NCI-H345 (cell line): ENCODE measurements around the gene SLC45A2.
"Not testable (repeated sequence)": the region's sequence is repeated elsewhere in the genome, so short reads cannot be mapped to it uniquely, and the experiment has no call there.

Experiments
- DNase-seq: peaks from one replicate; lab custom pipeline; 2025; lab: John Stamatoyannopoulos, UW

Gene SLC45A2

DNA sequence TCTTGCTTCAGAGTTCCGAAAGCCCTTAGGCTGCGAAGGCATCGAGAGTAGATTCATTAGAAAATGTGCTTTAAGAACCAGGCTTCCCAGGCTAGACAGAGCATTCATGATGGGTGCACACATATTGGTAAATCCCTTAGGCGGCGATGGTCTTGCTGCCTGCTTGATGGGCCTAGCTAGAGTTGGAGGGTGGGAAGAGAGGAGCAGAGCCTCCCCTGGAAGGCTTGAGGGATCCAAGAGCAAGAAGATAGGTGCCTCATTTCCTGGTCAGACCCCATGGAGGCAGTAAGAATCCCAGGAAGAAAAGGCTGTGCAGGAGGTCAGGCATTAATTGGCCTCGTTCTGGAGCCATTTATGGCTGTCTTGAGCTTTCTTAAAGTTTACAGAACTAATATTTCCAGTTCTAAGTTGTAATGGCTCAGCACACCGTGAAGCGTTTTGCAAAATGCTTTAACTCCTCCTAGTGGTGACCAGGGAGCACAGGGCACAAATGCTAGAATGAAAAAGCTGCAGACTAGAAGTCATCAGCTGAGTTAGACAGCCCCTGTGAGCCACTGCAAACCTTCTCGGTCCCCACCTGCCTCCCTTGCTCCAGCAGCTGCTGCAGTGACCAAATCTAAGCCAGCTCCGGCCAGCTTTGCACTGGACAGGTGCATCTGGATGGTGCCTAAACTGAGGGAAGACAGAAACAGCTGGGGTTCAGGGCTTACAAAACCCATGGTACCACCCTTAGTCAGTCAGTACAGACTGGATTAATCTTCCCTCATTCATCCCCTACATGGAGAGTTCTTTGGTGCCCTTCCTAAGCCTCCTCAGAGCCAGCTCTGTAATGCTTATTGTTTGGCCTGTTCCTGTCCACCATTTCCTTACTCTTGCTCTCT is 14.7 kb downstream of the SLC45A2 start:
- DNase-seq = peak; percentile 70

DNA sequence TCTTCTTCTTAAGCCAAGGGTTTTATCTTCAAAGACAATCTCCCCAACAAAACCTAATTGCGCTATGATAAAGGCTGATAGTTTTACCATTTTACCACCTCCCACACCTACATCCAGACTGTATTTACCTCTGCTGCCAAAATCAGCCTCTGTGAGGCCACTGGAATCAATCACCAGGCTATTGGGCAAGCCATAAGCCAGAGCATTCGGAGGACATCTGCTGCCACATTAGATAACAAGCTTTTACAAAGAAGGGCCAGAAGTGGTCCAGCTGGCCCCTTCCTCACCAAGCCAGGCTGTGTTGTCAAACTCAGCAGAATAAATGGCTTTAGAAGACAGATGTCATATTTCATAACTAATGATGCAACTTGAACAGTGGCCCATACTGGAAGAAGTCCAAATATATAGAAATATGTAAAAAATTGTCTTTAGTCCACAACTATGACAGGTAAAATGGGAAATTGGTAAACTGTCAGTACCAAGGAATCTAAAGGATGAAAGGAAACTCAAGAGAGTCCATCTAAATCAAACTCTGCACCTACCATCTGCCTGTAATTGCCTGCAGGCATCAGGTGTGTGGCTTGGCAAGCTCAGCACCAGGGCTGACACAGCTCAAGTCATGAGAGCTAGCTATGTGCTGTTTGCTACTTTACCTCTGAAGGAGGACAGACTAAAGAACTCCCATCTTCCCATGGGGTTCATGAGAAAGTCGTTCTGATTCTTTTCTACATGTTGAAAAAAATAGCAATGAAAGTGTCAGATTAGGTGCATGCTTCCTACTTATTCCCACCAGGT is 16.1 kb downstream of the SLC45A2 start:
- peak; percentile 65 for DNase-seq

DNA sequence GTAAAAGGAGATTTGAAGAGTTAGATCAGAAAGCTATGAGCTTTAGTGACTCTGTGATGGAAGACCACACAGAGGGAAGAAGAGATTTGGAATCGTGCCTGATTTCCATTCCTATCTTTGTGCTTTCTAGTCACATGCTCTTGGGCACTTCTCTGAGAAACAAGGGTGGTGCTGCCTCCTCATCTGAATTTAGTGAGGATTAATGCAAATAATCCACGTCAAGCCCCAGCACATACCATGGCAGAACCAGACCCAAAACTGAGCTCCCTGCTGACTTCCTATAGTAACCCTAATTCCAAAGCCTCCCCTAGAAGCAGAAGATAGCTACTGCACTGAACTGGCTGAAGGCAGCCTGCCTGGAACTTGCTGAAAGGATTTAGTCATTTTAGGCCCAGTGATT is 17.7 kb downstream of the SLC45A2 start:
- DNase-seq = no peak

DNA sequence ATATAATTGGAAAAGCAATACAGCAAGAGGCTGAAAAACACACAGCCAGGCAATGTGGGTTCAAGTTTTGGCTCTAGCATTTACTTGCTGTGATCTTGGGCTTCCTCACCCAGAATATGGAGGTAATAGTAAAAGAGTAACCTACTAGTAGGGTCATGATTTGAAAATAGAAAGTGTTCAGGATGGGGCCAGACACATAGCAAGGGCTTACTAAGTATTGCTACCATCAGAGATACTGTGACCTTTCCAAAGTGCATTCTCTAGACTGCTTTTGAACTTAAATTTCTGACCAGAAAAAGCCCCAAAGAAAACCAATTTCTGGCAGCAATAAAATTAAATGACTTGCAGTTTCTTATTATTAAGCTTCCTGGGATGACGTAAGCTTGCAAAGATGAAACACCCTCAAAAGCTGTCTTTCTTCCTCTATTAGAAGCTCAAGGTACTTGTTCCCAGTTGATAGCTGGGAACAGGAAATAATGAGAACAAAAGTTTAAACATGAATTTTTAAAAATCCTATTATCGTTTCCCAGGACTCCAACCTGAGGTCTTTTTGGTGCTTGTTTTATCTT is 20.3 kb downstream of the SLC45A2 start:
- no peak for DNase-seq

DNA sequence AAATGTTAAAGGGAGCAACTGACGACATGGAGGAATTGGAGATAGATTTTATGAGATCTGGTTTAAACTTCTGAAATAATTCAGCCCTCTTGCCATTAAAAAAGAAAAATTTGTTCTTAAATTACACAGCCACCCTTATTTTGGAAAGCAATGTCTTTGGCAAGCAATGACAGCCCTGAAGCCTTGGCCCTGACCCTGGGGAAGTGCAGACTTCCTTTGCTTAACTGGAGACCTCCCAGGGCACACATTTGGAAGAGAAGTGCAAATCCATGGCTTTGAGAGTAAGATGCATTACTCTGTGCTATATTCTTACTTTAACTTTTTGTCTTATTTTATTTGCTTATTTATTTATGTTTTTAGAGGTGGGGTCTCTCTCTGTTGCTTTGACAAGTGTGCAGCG is 26.3 kb downstream of the SLC45A2 start:
- DNase-seq = no peak

DNA sequence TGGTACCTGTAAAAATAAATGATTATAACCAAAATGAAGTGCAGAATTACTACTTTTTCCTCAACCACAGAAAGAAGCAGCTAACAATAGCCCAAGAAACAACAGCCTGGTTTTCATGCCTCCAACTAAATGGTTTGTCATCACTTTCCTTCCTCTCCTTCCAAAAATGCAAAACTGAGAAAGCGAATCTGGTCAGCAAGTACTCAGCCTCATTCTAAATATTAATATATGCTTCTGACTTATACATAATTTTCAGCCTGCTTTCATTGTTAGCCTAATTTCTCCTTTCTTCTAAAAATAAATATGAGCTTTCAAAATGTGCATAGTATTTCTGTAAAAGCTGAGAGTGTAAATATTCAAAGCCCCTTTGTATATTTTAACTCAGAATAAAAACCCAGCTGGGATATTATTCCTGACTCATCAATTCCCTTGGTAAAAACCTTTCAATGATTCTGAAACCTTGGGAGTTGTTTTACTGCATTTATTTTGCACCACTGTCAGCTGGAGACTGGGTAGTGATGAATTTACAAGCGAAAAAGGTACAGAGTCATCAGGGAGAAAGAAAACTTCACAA is 26.8 kb downstream of the SLC45A2 start:
- no peak for DNase-seq

DNA sequence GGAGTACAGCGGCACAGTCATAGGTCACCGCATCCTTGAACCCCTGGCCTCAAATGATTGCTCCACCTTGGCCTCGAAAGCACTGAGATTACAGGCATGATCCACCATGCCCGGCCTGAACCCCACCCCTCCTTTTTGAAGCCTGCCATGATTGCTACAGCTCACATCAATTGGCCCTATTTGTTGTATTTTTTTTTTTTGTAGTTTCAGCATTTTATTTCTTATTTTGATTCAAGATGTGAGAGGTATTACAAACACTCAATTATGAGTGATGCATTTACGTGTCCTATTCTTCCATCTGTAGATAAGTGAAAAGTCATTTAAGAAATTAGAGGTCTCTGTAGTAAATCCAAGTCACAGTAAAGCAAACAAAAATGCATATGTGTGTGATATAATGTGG is 32.3 kb downstream of the SLC45A2 start:
- not testable (repeated sequence) for DNase-seq

DNA sequence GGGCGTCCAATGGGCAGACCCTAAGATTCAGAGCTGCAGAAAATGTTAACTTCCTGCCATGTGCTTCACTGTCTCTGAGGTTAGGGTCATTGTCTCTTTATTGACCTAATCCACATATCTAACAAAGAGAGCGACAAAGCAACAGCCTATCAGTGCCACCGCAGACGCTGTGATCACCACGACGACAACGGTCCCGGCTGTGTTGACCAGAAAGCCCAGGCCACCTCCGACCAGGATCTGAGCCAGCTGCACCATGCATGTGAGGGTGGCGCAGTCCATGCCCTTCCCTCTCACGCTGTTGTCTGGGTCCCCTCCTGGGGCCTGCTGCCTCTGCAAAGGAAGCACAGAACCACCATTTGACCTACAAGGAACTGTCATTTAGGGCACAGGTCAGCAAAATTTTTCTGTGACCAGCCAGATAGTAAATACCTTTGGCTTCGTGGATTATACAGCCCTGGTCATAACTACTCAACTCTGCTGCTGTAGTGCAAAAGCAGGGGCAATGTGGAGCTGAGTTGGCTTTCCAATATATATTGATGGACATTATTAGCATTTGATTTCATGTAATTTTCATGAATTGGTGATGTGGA is 39.9 kb downstream of the SLC45A2 start:
- DNase-seq = no peak

DNA sequence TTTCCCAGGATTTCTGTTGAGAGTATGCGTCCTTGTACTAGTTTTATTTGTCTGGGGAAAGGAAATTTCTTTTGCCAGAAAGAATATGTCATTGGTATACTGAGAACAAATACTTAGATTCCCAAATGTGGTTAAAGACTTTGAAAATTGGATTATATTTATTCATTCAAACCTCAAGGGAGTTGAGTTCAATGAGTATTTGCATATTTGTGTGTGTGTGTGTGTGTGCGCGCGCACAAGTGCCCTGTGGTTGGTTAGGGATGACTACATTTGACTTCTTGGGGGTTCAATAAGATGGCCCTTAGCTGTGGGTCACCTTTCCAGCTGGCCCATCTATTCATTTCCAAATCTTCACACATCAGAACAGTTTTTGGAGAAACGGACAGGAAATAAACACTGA is 43.4 kb downstream of the SLC45A2 start:
- peak; percentile 84 for DNase-seq

DNA sequence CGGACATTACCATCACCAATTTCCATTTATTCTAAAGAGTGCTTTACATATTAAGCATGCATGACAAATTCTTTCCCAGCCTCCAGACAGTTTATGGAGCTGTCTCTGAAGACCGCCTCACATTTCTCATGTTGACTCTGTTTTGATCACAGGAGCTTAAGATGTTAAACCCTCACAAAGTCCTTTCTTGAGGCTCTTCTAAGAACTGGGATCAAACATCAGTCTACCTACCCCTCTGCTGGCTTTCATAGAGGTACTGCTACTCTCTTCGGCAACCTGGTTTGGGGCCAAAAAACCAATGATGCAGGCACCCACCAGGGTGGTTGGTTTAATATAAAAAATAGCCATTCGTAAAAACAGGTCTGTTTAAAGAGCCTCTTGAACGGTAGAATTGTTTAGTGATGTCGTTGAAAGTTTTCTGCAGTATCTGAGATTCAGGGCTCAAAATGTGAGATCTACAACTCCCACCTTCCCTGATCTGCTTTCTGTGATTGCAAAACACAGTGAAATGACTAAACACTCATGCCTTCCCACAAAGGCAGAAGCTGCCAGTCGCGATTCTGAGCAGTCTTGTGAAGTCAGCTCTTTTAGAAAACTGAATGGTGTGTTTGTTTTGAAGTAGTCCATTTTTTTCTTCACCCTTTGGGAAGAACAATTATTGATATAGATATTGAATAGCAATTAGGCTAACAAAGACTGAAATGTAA is 44.8 kb downstream of the SLC45A2 start:
- peak; percentile 41 for DNase-seq

DNA sequence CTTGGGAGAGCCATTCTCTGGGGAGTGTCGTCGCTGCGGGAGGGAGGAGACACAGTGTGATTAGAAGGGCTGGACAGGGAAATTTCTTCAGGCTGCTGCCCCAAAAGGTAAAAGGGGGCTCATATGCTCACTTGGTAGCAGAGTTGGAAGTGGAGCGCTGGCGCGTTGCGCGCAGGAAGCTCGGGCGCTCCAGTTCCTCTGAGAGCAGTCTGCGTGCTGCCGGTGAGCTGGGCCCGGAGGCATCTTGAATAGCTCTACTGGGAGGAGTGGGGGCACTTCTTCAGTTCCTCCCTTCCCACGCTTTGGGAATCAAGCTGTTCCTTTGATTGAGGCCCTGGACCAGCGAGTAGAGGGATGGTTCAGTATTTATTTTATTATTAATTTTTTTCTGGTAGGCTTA is 45.6 kb downstream of the SLC45A2 start:
- DNase-seq = peak; percentile 65

DNA sequence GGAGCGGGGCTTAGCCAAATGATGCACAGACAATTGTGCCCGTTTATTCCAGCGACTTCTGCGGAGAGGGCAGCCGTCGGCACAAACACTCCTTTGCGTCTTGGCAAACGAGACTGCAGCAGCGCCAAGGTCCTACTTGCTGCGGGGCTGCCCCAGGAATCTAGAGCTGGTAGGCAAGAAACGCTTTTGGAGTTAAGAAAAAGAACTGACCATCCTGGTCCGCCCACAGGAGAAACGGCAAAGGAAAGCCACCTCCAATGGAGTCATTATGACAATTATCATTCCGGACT is 46.0 kb downstream of the SLC45A2 start:
- peak; percentile 61 for DNase-seq

DNA sequence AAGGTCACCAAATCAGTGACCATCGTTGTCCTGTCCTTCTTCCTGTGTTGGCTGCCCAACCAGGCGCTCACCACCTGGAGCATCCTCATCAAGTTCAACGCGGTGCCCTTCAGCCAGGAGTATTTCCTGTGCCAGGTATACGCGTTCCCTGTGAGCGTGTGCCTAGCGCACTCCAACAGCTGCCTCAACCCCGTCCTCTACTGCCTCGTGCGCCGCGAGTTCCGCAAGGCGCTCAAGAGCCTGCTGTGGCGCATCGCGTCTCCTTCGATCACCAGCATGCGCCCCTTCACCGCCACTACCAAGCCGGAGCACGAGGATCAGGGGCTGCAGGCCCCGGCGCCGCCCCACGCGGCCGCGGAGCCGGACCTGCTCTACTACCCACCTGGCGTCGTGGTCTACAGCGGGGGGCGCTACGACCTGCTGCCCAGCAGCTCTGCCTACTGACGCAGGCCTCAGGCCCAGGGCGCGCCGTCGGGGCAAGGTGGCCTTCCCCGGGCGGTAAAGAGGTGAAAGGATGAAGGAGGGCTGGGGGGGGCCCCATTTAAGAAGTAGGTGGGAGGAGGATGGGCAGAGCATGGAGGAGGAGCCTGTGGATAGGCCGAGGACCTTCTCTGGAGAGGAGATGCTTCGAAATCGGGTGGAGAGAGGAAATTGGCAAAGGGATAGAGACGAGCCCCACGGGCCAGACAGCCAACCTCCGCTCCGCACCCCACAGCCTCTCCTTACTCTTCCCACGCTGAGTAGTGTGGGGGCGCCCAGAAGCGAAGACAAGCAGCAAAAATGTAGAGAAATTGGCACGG is 46.6 kb downstream of the SLC45A2 start:
- DNase-seq = peak; percentile 67

DNA sequence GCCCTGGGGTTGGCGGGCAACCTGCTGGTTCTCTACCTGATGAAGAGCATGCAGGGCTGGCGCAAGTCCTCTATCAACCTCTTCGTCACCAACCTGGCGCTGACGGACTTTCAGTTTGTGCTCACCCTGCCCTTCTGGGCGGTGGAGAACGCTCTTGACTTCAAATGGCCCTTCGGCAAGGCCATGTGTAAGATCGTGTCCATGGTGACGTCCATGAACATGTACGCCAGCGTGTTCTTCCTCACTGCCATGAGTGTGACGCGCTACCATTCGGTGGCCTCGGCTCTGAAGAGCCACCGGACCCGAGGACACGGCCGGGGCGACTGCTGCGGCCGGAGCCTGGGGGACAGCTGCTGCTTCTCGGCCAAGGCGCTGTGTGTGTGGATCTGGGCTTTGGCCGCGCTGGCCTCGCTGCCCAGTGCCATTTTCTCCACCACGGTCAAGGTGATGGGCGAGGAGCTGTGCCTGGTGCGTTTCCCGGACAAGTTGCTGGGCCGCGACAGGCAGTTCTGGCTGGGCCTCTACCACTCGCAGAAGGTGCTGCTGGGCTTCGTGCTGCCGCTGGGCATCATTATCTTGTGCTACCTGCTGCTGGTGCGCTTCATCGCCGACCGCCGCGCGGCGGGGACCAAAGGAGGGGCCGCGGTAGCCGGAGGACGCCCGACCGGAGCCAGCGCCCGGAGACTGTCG is 47.3 kb downstream of the SLC45A2 start:
- peak; percentile 35 for DNase-seq

DNA sequence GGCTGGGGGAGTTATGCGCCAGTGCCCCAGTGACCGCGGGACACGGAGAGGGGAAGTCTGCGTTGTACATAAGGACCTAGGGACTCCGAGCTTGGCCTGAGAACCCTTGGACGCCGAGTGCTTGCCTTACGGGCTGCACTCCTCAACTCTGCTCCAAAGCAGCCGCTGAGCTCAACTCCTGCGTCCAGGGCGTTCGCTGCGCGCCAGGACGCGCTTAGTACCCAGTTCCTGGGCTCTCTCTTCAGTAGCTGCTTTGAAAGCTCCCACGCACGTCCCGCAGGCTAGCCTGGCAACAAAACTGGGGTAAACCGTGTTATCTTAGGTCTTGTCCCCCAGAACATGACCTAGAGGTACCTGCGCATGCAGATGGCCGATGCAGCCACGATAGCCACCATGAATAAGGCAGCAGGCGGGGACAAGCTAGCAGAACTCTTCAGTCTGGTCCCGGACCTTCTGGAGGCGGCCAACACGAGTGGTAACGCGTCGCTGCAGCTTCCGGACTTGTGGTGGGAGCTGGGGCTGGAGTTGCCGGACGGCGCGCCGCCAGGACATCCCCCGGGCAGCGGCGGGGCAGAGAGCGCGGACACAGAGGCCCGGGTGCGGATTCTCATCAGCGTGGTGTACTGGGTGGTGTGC is 48.0 kb downstream of the SLC45A2 start, which contains the start of gene RXFP3:
Gene RXFP3 (plus strand): TSS at position 6 of the 636 bp plus-strand sequence. CDS start 355 bp downstream, at position 361.
- DNase-seq = peak; percentile 55

DNA sequence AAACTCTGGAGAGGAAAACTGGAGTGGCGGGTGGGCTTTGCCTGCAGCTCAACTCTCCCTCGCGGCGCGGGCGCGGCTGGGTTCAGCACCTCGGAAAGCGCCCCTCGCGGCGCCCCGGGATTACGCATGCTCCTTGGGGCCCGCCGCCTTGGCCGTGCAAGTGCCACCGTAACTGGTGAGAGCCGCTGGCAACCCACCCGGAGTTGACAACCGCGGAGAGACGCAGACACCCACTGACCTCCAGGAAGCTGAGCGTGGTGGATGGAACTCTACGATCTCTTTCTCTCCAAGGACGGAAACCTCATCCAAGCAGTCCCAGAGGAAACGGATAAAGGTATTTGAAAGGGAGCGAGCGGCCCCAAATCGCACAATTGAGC is 48.5 kb downstream of the SLC45A2 start:
- peak; percentile 84 for DNase-seq

DNA sequence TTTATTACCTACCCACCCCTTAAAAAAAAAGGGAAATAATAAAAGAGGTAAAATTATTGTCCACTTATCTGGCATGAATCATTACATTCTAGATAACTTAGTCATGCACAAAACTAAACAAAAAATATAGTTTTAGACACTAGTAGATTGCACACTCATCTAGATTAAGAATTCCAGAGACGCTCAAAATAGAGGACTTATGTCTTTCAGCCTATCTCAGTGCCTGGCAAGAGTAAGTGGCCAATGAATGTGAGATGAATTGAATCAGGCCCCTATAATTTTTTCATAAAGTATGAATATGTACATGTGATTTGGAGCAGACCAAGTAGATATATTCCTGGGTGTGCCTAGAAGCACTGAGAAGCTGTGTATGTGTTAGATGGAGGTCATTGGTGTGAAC is 50.3 kb downstream of the SLC45A2 start:
- DNase-seq = no peak

DNA sequence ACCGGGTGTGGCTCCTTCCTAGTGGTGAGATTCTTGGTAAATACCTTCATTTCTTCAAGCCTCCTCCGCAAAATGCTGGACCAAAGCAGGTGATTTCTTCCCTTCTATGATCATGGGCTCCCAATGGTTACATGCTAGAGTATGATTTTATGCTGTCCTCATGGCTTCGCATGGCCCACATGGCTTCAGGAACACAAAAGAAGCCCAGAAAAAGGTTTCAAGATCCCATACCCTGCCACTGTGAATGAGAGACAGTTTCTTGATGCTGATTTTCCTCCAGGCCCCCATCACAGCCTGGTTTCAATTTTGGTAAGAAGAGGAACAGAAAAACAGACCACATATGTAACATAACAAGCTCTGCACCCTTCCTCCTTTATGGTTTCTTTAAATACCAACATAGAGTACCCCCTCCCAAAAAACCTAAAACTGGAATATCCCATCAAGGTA is 50.7 kb downstream of the SLC45A2 start:
- no peak for DNase-seq

DNA sequence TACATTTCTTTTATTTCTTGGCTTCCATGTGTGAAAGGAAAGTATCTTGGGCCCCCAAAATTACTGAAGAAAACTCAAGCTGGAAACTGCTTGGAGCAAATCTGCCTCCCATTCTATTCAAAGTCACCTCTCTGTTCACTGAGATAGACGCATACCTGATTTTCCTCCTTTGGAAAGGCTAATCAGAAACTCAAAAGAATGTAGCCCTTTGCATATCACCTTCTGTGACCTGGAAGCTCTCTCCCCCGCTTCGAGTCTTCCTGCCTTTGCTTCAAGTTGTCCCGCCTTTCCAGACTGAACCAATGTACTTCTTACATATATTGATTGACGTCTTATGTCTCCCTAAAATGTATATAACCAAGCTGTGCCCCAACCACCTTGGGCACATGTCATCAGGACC is 53.4 kb downstream of the SLC45A2 start:
- no peak for DNase-seq
